WTC11 (cell line): ENCODE measurements around the gene KCNG2.

Source experiments
- CREM ChIP-seq: sonication (generic); formaldehyde crosslinking; IDR thresholded peaks from 2 replicates; pipeline ENCODE4 v1.8.1; 2022; ENCODE audit warnings: mild to moderate bottlenecking, missing genetic modification reagents, moderate library complexity
- CTCF ChIP-seq: fragments of 200-600 bp; IDR thresholded peaks from 2 replicates; pipeline ENCODE4 v1.8.0; 2022; ENCODE audit warnings: antibody characterized with exemption
- MYBL2 ChIP-seq: sonication (generic); formaldehyde crosslinking; IDR thresholded peaks from 2 replicates; pipeline ENCODE4 v1.8.1; 2023; ENCODE audit warnings: mild to moderate bottlenecking, moderate library complexity, missing genetic modification reagents
- SP1 ChIP-seq: sonication (generic); formaldehyde crosslinking; conservative IDR thresholded peaks from 2 replicates; pipeline ENCODE4 v1.8.1; 2022; ENCODE audit warnings: missing genetic modification reagents
- ZBTB21 ChIP-seq: sonication (generic); formaldehyde crosslinking; IDR thresholded peaks from 2 replicates; pipeline ENCODE4 v1.8.1; 2023; ENCODE audit warnings: mild to moderate bottlenecking, missing genetic modification reagents, borderline replicate concordance
- ZNF138 ChIP-seq: sonication (generic); formaldehyde crosslinking; conservative IDR thresholded peaks from 2 replicates; pipeline ENCODE4 v1.8.1; 2022; ENCODE audit warnings: mild to moderate bottlenecking, moderate library complexity, missing genetic modification reagents

GRCh38 chr18:79755496-79756142 is 42.1 kb upstream of the KCNG2 start:
- TF ChIP-seq ZNF138: no peak
- no peak for TF ChIP-seq CTCF
- TF ChIP-seq SP1 (CRISPR knock-in tag): no peak
- no peak for TF ChIP-seq ZBTB21 (CRISPR knock-in tag)
- TF ChIP-seq CREM (CRISPR knock-in tag): no peak
- no peak for TF ChIP-seq MYBL2 (CRISPR knock-in tag)
